B cell (primary cell): ENCODE results near the gene APMAP.

Experiments used
- EZH2 ChIP-seq: IDR thresholded peaks from 2 replicates; pipeline ENCODE4 v1.6.1; 2012; ENCODE audit warnings: borderline replicate concordance, low read depth, mild to moderate bottlenecking, moderate library complexity, low read length; ENCODE audit not compliant: insufficient read depth, poor library complexity, severe bottlenecking
- TF ChIP-seq, protein P1 (sequence below): fragments of 200-600 bp; IDR thresholded peaks from one replicate; pipeline ENCODE4 v1.8.0; 2022; ENCODE audit warnings: antibody characterized with exemption, mild to moderate bottlenecking

DNA sequence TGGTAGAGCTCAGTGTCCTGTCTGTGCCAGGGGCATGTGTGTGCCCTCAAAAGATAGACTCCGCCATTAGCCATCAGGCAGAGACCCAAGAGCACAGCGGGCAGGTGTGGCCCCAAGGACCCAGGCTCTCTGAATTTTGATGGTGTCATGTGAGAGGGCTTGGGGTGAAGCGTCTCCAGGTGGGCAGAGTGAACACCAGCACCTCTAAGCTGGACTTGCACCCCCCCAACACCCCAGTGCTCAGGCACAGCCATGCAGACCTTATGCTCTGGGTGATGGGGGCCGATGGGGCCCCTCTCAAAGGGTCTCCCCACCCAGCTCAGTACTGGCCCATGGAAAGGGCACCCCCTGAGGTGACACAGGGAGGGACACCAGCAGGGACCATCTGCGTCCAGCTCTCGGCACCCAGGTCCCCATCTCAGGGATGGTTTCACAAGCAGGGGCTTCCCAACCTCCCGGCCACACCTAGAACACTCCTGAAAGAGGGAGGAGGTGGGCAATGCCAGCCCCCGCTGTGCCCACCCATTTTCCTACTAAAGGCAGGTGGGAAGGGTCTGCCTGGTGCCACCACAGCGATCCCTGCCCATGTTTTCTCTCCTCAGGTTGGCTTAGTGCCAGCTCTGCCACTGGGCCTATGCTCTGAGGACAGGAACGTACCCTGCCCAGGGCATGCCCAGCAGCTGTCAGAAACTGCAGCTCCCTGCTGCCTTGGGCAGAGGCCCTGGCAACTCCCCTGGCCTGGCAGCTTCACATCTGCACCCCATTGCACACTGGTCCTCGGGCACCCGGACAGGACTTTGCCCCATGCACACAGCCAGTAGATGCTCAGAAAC is 40.0 kb downstream of the APMAP start:
- no peak for TF ChIP-seq EZH2
- TF ChIP-seq, protein P1, sequence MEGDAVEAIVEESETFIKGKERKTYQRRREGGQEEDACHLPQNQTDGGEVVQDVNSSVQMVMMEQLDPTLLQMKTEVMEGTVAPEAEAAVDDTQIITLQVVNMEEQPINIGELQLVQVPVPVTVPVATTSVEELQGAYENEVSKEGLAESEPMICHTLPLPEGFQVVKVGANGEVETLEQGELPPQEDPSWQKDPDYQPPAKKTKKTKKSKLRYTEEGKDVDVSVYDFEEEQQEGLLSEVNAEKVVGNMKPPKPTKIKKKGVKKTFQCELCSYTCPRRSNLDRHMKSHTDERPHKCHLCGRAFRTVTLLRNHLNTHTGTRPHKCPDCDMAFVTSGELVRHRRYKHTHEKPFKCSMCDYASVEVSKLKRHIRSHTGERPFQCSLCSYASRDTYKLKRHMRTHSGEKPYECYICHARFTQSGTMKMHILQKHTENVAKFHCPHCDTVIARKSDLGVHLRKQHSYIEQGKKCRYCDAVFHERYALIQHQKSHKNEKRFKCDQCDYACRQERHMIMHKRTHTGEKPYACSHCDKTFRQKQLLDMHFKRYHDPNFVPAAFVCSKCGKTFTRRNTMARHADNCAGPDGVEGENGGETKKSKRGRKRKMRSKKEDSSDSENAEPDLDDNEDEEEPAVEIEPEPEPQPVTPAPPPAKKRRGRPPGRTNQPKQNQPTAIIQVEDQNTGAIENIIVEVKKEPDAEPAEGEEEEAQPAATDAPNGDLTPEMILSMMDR, result no peak
